NB4 (cell line): ENCODE results near the gene IL17D.

ENCODE experiments used
- MYC ChIP-seq: IDR thresholded peaks from 2 replicates; pipeline ENCODE4 v1.6.1; 2011; ENCODE audit warnings: low read depth, low read length
- POLR2A ChIP-seq: IDR thresholded peaks from 2 replicates; pipeline ENCODE4 v1.6.1; 2011; ENCODE audit warnings: mild to moderate bottlenecking; ENCODE audit not compliant: insufficient read length; ENCODE audit errors: extremely low read depth
- TF ChIP-seq, protein P1 (sequence below): IDR thresholded peaks from one replicate; pipeline ENCODE4 v1.5.1; 2012; ENCODE audit warnings: low read depth, low read length
- TF ChIP-seq, protein P2 (sequence below): IDR thresholded peaks from 2 replicates; pipeline ENCODE4 v1.6.1; 2011; ENCODE audit warnings: low read depth, low read length

DNA sequence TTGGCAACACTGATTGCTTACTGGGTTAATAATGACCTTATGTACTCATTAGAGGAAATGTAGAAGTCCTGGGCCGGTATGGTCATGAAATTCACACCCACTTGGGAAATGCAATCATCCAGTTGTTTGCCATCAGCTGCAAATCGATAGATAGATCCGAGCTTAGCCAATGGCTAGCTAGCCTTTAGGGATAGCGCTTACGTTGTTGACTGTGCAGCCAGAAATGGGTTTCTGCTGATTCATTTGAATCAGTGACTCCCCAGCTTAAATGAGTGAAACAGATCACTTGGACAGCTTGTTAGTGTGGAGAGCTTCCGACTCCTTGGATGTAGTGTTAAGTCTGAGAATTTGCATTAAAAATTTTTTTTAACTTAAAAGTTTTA lies 11.8 kb downstream of the IL17D start:
- TF ChIP-seq, protein P1, sequence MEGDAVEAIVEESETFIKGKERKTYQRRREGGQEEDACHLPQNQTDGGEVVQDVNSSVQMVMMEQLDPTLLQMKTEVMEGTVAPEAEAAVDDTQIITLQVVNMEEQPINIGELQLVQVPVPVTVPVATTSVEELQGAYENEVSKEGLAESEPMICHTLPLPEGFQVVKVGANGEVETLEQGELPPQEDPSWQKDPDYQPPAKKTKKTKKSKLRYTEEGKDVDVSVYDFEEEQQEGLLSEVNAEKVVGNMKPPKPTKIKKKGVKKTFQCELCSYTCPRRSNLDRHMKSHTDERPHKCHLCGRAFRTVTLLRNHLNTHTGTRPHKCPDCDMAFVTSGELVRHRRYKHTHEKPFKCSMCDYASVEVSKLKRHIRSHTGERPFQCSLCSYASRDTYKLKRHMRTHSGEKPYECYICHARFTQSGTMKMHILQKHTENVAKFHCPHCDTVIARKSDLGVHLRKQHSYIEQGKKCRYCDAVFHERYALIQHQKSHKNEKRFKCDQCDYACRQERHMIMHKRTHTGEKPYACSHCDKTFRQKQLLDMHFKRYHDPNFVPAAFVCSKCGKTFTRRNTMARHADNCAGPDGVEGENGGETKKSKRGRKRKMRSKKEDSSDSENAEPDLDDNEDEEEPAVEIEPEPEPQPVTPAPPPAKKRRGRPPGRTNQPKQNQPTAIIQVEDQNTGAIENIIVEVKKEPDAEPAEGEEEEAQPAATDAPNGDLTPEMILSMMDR = no peak
- TF ChIP-seq POLR2A (no peak), MYC (no peak)
- TF ChIP-seq, protein P2, sequence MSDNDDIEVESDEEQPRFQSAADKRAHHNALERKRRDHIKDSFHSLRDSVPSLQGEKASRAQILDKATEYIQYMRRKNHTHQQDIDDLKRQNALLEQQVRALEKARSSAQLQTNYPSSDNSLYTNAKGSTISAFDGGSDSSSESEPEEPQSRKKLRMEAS = no peak
